IMR-90 (cell line): ENCODE measurements around the gene C1orf52. TPM values are rescaled to one million over a fixed set of nuclear protein-coding genes. Genes with fewer than 3 reads are reported as not detected.

Experiments
- ATAC-seq: fragments of 200-7000 bp; cut with Tn5 transposase; 2 replicates; pipeline ENCODE4 v1.9.1; 2020; ENCODE audit warnings: low read depth, mild to moderate bottlenecking, moderate library complexity
- BruUV-seq: library from RNA; stranded (reverse); fragments of 400-500 nt; replicated peaks from 2 replicates; lab custom pipeline; 2021; lab: Mats Ljungman, UMichigan
- CTCF ChIA-PET: fragments of 300-600 bp; formaldehyde crosslinking; extraction: SDS; loops from one replicate; lab custom pipeline; 2021; ENCODE audit warnings: antibody characterized with exemption; lab: Yijun Ruan, JAX
- POLR2A ChIA-PET: fragments of 300-600 bp; sonication (Branson Sonifier 250); formaldehyde crosslinking; loops from one replicate; lab custom pipeline; 2022; ENCODE audit warnings: antibody characterized with exemption; ENCODE audit not compliant: unreplicated experiment; lab: Charles Lee
- DNase-seq: peaks from one replicate; pipeline ENCODE4 v3.0.0; 2013
- H2AFZ ChIP-seq: replicated peaks from 2 replicates; pipeline ENCODE3; 2013; ENCODE audit warnings: low read length, mild to moderate bottlenecking; ENCODE audit not compliant: poor library complexity
- H2AK5ac ChIP-seq: 2 replicates; pipeline ENCODE4 v1.6.1; 2013; ENCODE audit warnings: low read depth, low read length, inconsistent platforms
- H2AK9ac ChIP-seq: replicated peaks from 2 replicates; pipeline ENCODE3; 2013; ENCODE audit warnings: mild to moderate bottlenecking, low read depth, low read length, moderate library complexity; ENCODE audit not compliant: poor library complexity
- H2BK120ac ChIP-seq: 2 replicates; pipeline ENCODE4 v1.6.1; 2013; ENCODE audit warnings: low read depth, low read length, inconsistent platforms
- H2BK15ac ChIP-seq: 3 replicates; pipeline ENCODE4 v1.6.1; 2013; ENCODE audit warnings: low read depth, low read length, inconsistent platforms
- H2BK20ac ChIP-seq: 2 replicates; pipeline ENCODE4 v1.6.1; 2013; ENCODE audit warnings: low read depth, mild to moderate bottlenecking, inconsistent platforms, low read length, moderate library complexity
- H2BK5ac ChIP-seq: 2 replicates; pipeline ENCODE4 v1.6.1; 2013; ENCODE audit warnings: mild to moderate bottlenecking, low read depth, low read length, inconsistent platforms; ENCODE audit not compliant: poor library complexity, severe bottlenecking
- H3K14ac ChIP-seq: replicated peaks from 2 replicates; pipeline ENCODE4 v1.6.1; 2013; ENCODE audit warnings: low read depth, low read length, inconsistent platforms
- H3K18ac ChIP-seq: 2 replicates; pipeline ENCODE4 v1.6.1; 2013; ENCODE audit warnings: low read depth, low read length, control low read depth
- H3K23ac ChIP-seq: 2 replicates; pipeline ENCODE4 v1.6.1; 2013; ENCODE audit warnings: low read depth, low read length, inconsistent platforms
- H3K27ac ChIP-seq: 2 replicates; pipeline ENCODE4 v1.5.1; 2013; ENCODE audit warnings: mild to moderate bottlenecking, control low read depth, low read length; ENCODE audit not compliant: insufficient read depth
- H3K27me3 ChIP-seq: 2 replicates; pipeline ENCODE4 v1.6.1; 2013; ENCODE audit warnings: low read length; ENCODE audit not compliant: control insufficient read depth, insufficient read depth
- H3K36me3 ChIP-seq: 2 replicates; pipeline ENCODE4 v1.6.1; 2013; ENCODE audit warnings: low read length, mixed read lengths; ENCODE audit not compliant: control insufficient read depth, insufficient read depth
- H3K4ac ChIP-seq: 2 replicates; pipeline ENCODE4 v1.6.1; 2013; ENCODE audit warnings: low read depth, low read length, inconsistent platforms
- H3K4me1 ChIP-seq: 2 replicates; pipeline ENCODE4 v1.6.1; 2013; ENCODE audit warnings: low read length, mixed read lengths; ENCODE audit not compliant: control insufficient read depth, insufficient read depth
- H3K4me2 ChIP-seq: 2 replicates; pipeline ENCODE4 v1.6.1; 2013; ENCODE audit warnings: low read depth, mild to moderate bottlenecking, control low read depth, low read length, moderate library complexity
- H3K4me3 ChIP-seq: 2 replicates; pipeline ENCODE4 v1.5.1; 2013; ENCODE audit warnings: low read depth, mild to moderate bottlenecking, control low read depth, low read length, moderate library complexity; ENCODE audit not compliant: insufficient read depth
- H3K56ac ChIP-seq: 2 replicates; pipeline ENCODE4 v1.6.1; 2013; ENCODE audit warnings: low read length, inconsistent platforms; ENCODE audit not compliant: insufficient read depth; ENCODE audit errors: extremely low read depth
- H3K79me1 ChIP-seq, 2 experiments: 2 replicates each; pipeline ENCODE4 v1.6.1; 2013; ENCODE audit warnings: low read length in 2 of 2, inconsistent platforms in 1 of 2, low read depth in 1 of 2
- H3K9ac ChIP-seq: 2 replicates; pipeline ENCODE4 v1.6.1; 2013; ENCODE audit warnings: low read depth, low read length, control low read depth
- H3K9me1 ChIP-seq: 2 replicates; pipeline ENCODE4 v1.6.1; 2013; ENCODE audit warnings: low read length, inconsistent platforms; ENCODE audit not compliant: insufficient read depth
- H3K9me3 ChIP-seq: 2 replicates; pipeline ENCODE4 v1.6.1; 2013; ENCODE audit warnings: low read length; ENCODE audit not compliant: control insufficient read depth, insufficient read depth
- H4K20me1 ChIP-seq: 2 replicates; pipeline ENCODE4 v1.6.1; 2013; ENCODE audit warnings: low read length, inconsistent platforms; ENCODE audit not compliant: insufficient read depth
- H4K5ac ChIP-seq: 2 replicates; pipeline ENCODE4 v1.6.1; 2013; ENCODE audit warnings: mild to moderate bottlenecking, low read depth, low read length, control low read depth
- H4K8ac ChIP-seq, 2 experiments: 2 replicates each; pipeline ENCODE4 v1.6.1; 2013; ENCODE audit warnings: low read depth in 2 of 2, low read length in 2 of 2, control low read depth in 1 of 2, inconsistent platforms in 1 of 2
- H4K91ac ChIP-seq: 2 replicates; pipeline ENCODE4 v1.6.1; 2013; ENCODE audit warnings: low read depth, low read length, inconsistent platforms; ENCODE audit not compliant: insufficient read depth
- BHLHE40 ChIP-seq: fragments of 150-350 bp; IDR thresholded peaks from 2 replicates; pipeline ENCODE4 v1.6.1; 2016; ENCODE audit warnings: mild to moderate bottlenecking, low read depth, low read length
- CTCF ChIP-seq: conservative IDR thresholded peaks from 2 replicates; pipeline ENCODE4 v1.5.1; 2012; ENCODE audit warnings: mild to moderate bottlenecking, low read depth, low read length, improper control_type of control experiment
- MAZ ChIP-seq: IDR thresholded peaks from 2 replicates; pipeline ENCODE4 v1.6.1; 2012; ENCODE audit warnings: low read depth, mild to moderate bottlenecking, low read length, improper control_type of control experiment, moderate library complexity, borderline replicate concordance
- RAD21 ChIP-seq: IDR thresholded peaks from 2 replicates; pipeline ENCODE4 v1.6.1; 2012; ENCODE audit warnings: low read length, improper control_type of control experiment
- RFX5 ChIP-seq: IDR thresholded peaks from 2 replicates; pipeline ENCODE4 v1.8.0; 2012; ENCODE audit warnings: low read depth, mild to moderate bottlenecking, low read length, moderate library complexity
- WGBS, 2 experiments: methylation state at CpG; one replicate each; pipeline versions ENCODE4 v1.1.5 to v1.1.7; 2013; ENCODE audit warnings: missing lambda C conversion rate in 2 of 2; ENCODE audit not compliant: insufficient read length in 1 of 2; ENCODE audit errors: extremely low coverage in 2 of 2; 5-methylcytosine and 5-hydroxymethylcytosine counted together
- dilution Hi-C: fragments of 300-500 bp; cut with HindIII; formaldehyde crosslinking; loops from one replicate; pipeline ENCODE4 v1.14.3; 2018; ENCODE audit warnings: low sequenced_read_pairs; ENCODE audit not compliant: unreplicated experiment
- in situ Hi-C: fragments of 300-500 bp; cut with MboI; formaldehyde crosslinking; loops from 3 replicates; pipeline ENCODE4 v1.14.3; 2019; ENCODE audit warnings: low sequenced_read_pairs, inconsistent platforms, mixed read lengths
- intact Hi-C: fragments of 100-400 bp; cut with micrococcal nuclease; formaldehyde crosslinking; loops from 2 replicates; pipeline ENCODE4 v1.10.0; 2022
- polyA plus RNA-seq, 3 experiments: library from polyadenylated mRNA; depleted of rRNA; stranded (reverse); fragments of >200 nt; gene quantifications; 2 replicates each; pipeline ENCODE4 v1.2.3, GENCODE V29; 2012; ENCODE audit warnings: low replicate concordance in 1 of 3
- total RNA-seq: library from RNA; depleted of rRNA; stranded (reverse); fragments of >200 nt; gene quantifications from 2 replicates; pipeline ENCODE4 v1.2.3, GENCODE V29; 2012

The C1orf52 gene
- total and polyA plus RNA-seq, 2 of the 4 experiments (the other 2 are of a cell fraction) = 16.3 to 33.5 TPM

GRCh38 chr1:85240174-85240601 is 19.3 kb downstream of the C1orf52 start:
- BruUV-seq = no TSS peak
- Histone ChIP-seq H3K27ac (peak overlapping the region; percentile 37; the same call in 1 of the 2 replicates), H3K4ac (no peak overlapping the region), H3K56ac (no peak overlapping the region), H2BK120ac (peak overlapping the region; percentile 2; the same call in 1 of the 2 replicates), H3K4me1 (peaks cover 22% of the 10 kb centered on the region), H4K5ac (peak overlapping the region; percentile 78), H2BK5ac (peak overlapping the region; percentile 11), H4K20me1 (no peaks in the 10 kb centered on the region), H3K4me2 (no peak overlapping the region), H3K4me3 (no peak overlapping the region), H3K9me3 (no peaks in the 10 kb centered on the region), H3K36me3 (no peaks in the 10 kb centered on the region), H3K27me3 (peaks cover 2% of the 10 kb centered on the region; the same call in 1 of the 2 replicates), H2BK15ac (0 out of 3 replicates have a peak overlapping the region, but pooled peaks have one; percentile 2), H3K14ac (no peak overlapping the region), H2AK9ac (no peak overlapping the region), H3K9me1 (no peaks in the 10 kb centered on the region), H3K23ac (no peak overlapping the region), H4K91ac (no peak overlapping the region), H3K79me1 (no peaks in the 10 kb centered on the region), H2AK5ac (no peak overlapping the region), H4K8ac (peak overlapping the region; percentile 10 to 22; a peak in 1 of 4 replicates), H3K9ac (no peak overlapping the region), H2AFZ (no peak overlapping the region), H2BK20ac (no peak overlapping the region), H3K18ac (peak overlapping the region; percentile 73)
- no CpG with 5 or more reads among the region's 1 CpG for WGBS, 2 experiments
- intact Hi-C loops = no loop called here
- ATAC-seq (peak; percentile 68), DNase-seq (peak; percentile 18)
- peak; percentile 28 for TF ChIP-seq RAD21
- no peak for TF ChIP-seq RFX5
- TF ChIP-seq CTCF = peak; percentile 25
- no peak for TF ChIP-seq BHLHE40
- TF ChIP-seq MAZ = no peak
- in situ Hi-C loops = loop anchor here (5.0 kb wide), 1 partner anchor 118 kb away; no protein-coding TSS in a partner anchor
- dilution Hi-C loops = no loop called here
- POLR2A ChIA-PET = no interaction called here
- CTCF ChIA-PET = interaction anchor here (0.5 to 1.5 kb wide), 4 partner anchors 17 to 498 kb away, joined by 3 to 7 read pairs (median 5); no protein-coding TSS in a partner anchor
